Activated CD4-positive, alpha-beta memory T cell treated with anti-CD3 and anti-CD28 coated beads, Interleukin-2, amount 10 ng/mL, durations not matched to agents 7 days and 5 days (primary cell): ENCODE data around the gene FCN2. TPM values are rescaled to one million over a fixed set of nuclear protein-coding genes. Genes with fewer than 3 reads are reported as not detected.

ENCODE experiments used
- CTCF ChIA-PET: fragments of 350-600 bp; sonication (Branson Sonifier 250); formaldehyde crosslinking; loops from one replicate; lab custom pipeline; 2021; ENCODE audit warnings: antibody characterized with exemption, inconsistent platforms; lab: Charles Lee
- POLR2A ChIA-PET: fragments of 350-600 bp; sonication (Branson Sonifier 250); formaldehyde crosslinking; loops from one replicate; lab custom pipeline; 2021; ENCODE audit warnings: antibody characterized with exemption; lab: Charles Lee
- DNase-seq: peaks from one replicate; pipeline ENCODE4 v3.0.0-alpha.2; 2020
- H3K27ac Mint-ChIP-seq: one replicate; pipeline ENCODE4 v1.8.0; 2021; ENCODE audit warnings: mild to moderate bottlenecking, mixed read lengths
- H3K27me3 Mint-ChIP-seq: one replicate; pipeline ENCODE4 v1.8.0; 2021; ENCODE audit warnings: mixed read lengths
- H3K36me3 Mint-ChIP-seq: one replicate; pipeline ENCODE4 v1.8.0; 2021; ENCODE audit warnings: low read depth, mixed read lengths
- H3K4me1 Mint-ChIP-seq: one replicate; pipeline ENCODE4 v1.8.0; 2021; ENCODE audit warnings: mixed read lengths
- H3K4me3 Mint-ChIP-seq: one replicate; pipeline ENCODE4 v1.8.0; 2021; ENCODE audit warnings: mild to moderate bottlenecking, mixed read lengths
- H3K9me3 Mint-ChIP-seq: one replicate; pipeline ENCODE4 v1.8.0; 2021; ENCODE audit warnings: mixed read lengths
- total RNA-seq, 2 experiments: library from RNA; stranded (reverse); gene quantifications; one replicate each; pipeline ENCODE4 v1.2.3, GENCODE V29; 2021

Gene FCN2
- total RNA-seq, 2 experiments from 2014 or later = not detected

- ChIA-PET CTCF (no interaction called here), POLR2A (no interaction called here)
- no peaks in the 10 kb centered on the region for H3K27me3 Mint-ChIP-seq
- H3K36me3 Mint-ChIP-seq = no peaks in the 10 kb centered on the region
- H3K27ac Mint-ChIP-seq = no peak overlapping the region
- H3K4me3 Mint-ChIP-seq = no peak overlapping the region
- no peaks in the 10 kb centered on the region for H3K9me3 Mint-ChIP-seq
- no peaks in the 10 kb centered on the region for H3K4me1 Mint-ChIP-seq
- no peak for DNase-seq
Measured at GRCh38 chr9:134867917-134868750, 12.5 kb upstream of the FCN2 start.

DNA sequence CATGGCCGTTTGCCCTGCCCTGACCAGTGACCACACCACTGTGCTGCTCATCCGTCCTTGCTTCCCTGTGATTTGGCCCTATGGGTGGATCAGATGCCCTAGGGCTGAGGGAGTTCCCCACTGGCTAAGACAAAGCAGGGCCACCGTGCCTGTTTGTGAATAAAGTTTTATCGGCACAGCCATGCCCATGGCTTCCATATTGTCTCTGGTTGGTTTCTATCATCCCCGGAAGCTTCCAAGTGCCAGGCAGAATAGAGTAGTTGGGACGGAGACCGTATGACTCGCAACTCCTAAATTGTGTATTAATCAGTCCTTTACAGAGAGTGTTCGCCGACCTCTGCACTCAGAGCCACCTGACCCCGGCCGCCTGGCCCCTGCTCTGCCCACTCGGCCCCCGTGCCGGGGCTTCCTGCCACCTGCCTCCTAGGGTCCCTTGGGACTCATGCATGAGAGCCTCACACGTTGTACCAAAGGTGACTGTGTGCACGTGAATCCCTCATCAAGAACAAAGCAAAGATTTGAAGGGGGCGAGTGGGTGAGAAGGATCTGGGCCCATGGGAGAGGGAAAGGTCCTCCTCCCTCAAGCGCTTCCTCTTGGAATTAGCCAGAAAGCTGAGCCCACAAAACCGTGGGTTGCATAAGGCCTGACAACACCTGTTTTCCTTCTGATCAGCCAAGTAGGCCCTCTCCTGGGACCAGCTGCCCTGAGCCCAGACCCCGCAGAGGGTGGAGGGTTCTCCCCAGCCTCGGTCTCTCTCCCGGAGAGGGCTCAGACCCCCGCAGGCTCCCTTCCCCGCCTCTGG lies 11.7 kb upstream of the FCN2 start:
- POLR2A ChIA-PET = no interaction called here
- Mint-ChIP-seq H3K27ac (no peak overlapping the region), H3K9me3 (no peaks in the 10 kb centered on the region), H3K36me3 (no peaks in the 10 kb centered on the region), H3K27me3 (no peaks in the 10 kb centered on the region), H3K4me3 (no peak overlapping the region), H3K4me1 (no peaks in the 10 kb centered on the region)
- CTCF ChIA-PET = no interaction called here
- DNase-seq = no peak

DNA sequence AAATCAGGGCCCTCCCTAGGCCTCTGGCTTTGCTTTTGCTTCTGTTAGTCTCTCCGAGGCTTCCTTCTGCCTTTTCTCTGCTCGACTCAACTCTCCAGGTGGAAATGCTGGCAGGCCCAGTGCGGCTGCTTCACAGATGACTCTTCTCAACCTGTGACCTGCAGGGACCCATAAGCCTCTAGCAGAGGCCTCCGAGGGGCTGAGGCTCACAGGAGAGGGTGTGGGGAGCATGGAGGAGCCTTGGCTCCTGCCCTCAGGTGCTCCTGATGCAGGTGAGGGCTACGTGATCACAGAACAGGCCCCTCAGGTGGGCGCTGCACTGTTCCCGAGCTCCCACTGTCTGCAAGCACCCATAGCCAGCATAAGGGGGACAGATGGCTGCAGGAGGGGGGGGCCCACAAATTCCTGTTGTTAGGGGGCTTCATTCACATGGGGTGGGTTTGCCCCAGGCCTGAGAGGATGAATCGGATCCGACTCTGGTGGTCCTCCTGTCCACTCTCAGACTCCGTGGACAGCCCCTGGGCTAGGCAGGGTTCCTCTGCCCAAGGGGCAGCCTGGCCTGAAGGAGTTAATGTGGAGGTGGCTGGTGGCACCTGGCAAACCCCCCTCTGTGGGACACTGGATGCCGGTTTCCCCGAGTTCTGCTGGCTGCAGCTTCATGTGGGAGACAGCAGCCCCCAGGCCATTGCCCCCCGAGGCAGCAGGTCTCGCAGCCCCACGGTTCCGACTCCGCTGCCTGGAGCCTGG lies 10.9 kb upstream of the FCN2 start:
- POLR2A ChIA-PET = no interaction called here
- Mint-ChIP-seq H3K9me3 (no peaks in the 10 kb centered on the region), H3K27ac (no peak overlapping the region), H3K36me3 (no peaks in the 10 kb centered on the region), H3K4me1 (no peaks in the 10 kb centered on the region), H3K4me3 (no peak overlapping the region), H3K27me3 (no peaks in the 10 kb centered on the region)
- no peak for DNase-seq
- CTCF ChIA-PET = no interaction called here

- no peaks in the 10 kb centered on the region for H3K9me3 Mint-ChIP-seq
- H3K27me3 Mint-ChIP-seq = no peaks in the 10 kb centered on the region
- ChIA-PET CTCF (no interaction called here), POLR2A (no interaction called here)
- no peak for DNase-seq
- no peak overlapping the region for H3K27ac Mint-ChIP-seq
- H3K4me1 Mint-ChIP-seq = no peaks in the 10 kb centered on the region
- no peaks in the 10 kb centered on the region for H3K36me3 Mint-ChIP-seq
- H3K4me3 Mint-ChIP-seq = no peak overlapping the region
Measured at GRCh38 chr9:134870301-134870694, 10.3 kb upstream of the FCN2 start.

GRCh38 chr9:134870746-134871662 lies 9.6 kb upstream of the FCN2 start:
- POLR2A ChIA-PET = no interaction called here
- no peaks in the 10 kb centered on the region for H3K36me3 Mint-ChIP-seq
- no peaks in the 10 kb centered on the region for H3K4me1 Mint-ChIP-seq
- H3K27me3 Mint-ChIP-seq = no peaks in the 10 kb centered on the region
- H3K27ac Mint-ChIP-seq = no peak overlapping the region
- H3K4me3 Mint-ChIP-seq = no peak overlapping the region
- CTCF ChIA-PET = no interaction called here
- no peaks in the 10 kb centered on the region for H3K9me3 Mint-ChIP-seq
- no peak for DNase-seq

DNA sequence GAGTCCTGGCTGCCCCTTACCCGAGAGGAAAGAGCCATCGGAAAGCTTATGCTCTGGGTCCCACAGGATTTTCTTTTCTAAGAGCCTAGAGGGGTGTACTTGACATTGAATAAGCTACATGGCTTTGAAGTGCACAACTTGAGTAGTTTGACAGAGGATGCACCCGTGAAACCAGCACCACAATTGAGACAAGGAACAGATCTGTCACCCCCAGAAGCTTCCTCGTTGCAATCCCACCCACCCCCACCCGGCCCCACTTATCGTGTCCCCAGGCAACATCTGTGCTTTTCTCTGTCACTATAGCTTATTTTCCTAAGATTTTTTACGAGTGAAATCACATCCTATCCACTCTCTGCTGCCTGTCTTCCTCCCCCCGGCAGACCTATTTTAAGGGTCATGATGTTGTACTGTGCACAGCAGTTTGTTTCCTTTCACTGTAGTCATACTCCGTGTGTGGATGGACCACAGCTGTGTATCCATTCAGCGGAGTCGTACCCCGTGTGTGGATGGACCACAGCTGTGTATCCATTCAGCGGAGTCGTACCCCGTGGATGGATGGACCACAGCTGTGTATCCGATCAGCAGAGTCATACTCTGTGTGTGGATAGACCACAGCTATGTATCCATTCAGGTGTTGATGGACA lies 8.8 kb upstream of the FCN2 start:
- ChIA-PET CTCF (no interaction called here), POLR2A (no interaction called here)
- no peak for DNase-seq
- Mint-ChIP-seq H3K4me1 (no peaks in the 10 kb centered on the region), H3K36me3 (no peaks in the 10 kb centered on the region), H3K4me3 (no peak overlapping the region), H3K9me3 (no peaks in the 10 kb centered on the region), H3K27ac (no peak overlapping the region), H3K27me3 (peaks cover under 1% of the 10 kb centered on the region)

DNA sequence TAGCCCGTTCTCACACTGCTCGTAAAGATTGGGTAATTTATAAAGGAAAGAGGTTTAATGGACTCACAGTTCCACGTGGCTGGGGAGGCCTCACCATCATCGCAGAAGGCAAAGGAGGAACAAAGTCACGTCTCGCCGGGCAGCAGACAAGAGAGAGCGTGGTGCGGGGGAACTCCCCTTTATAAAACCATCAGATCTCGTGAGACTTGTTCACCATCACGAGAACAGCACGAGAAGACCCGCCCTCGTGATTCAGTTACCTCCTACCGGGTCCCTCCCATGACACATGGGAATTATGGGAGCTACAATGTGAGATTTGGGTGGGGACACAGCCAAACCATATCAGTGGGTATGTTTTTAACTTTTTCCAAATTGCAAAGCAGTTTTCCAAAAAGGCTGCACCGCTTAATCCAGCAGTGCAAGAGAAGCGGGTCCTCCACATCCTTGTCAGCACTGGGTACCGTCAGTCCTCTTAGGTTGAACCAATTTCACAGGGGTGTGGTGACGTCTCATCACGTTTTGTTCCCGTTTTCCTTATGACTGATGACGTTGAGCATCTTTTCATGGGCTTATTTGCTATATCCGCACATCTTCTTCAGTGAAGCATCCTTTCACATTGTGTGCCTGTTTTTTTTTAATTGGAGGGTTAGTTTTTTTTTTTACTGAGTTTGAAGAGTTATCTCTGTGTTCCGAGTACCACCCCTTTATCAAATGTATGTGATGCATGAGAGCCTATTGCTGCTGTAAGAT lies 8.0 kb upstream of the FCN2 start:
- Mint-ChIP-seq H3K4me3 (no peak overlapping the region), H3K4me1 (no peaks in the 10 kb centered on the region), H3K36me3 (no peaks in the 10 kb centered on the region), H3K27ac (no peak overlapping the region), H3K9me3 (no peaks in the 10 kb centered on the region), H3K27me3 (peaks cover 6% of the 10 kb centered on the region)
- no peak for DNase-seq
- ChIA-PET POLR2A (no interaction called here), CTCF (no interaction called here)

GRCh38 chr9:134875371-134875770 lies 5.2 kb upstream of the FCN2 start:
- Mint-ChIP-seq H3K4me3 (no peak overlapping the region), H3K9me3 (no peaks in the 10 kb centered on the region), H3K27me3 (peaks cover 8% of the 10 kb centered on the region), H3K36me3 (no peaks in the 10 kb centered on the region), H3K4me1 (no peaks in the 10 kb centered on the region), H3K27ac (no peak overlapping the region)
- POLR2A ChIA-PET = no interaction called here
- CTCF ChIA-PET = no interaction called here
- DNase-seq = no peak

DNA sequence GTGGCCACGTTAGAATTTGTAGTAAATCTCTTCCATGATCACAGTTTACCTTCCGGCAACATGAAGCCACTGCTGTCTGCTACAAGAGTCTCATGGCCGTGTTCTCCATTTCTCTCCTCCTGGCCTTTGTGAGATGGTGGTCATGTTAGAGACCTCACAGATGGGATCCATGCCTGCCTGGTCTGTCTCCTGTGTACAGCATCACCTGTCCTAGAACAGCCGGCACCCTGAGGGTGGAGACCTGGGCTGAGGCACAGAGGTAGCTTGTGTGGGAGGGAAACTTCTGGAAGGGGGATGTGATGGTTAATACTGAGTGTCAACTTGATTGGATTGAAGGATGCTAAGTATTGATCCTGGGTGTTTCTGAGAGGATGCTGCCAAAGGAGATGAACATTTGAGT lies 3.1 kb upstream of the FCN2 start:
- DNase-seq = no peak
- H3K4me3 Mint-ChIP-seq = no peak overlapping the region
- H3K4me1 Mint-ChIP-seq = no peaks in the 10 kb centered on the region
- no peaks in the 10 kb centered on the region for H3K36me3 Mint-ChIP-seq
- no peaks in the 10 kb centered on the region for H3K9me3 Mint-ChIP-seq
- H3K27me3 Mint-ChIP-seq = peaks cover 8% of the 10 kb centered on the region
- no peak overlapping the region for H3K27ac Mint-ChIP-seq
- ChIA-PET CTCF (no interaction called here), POLR2A (no interaction called here)

GRCh38 chr9:134879664-134880483 lies 736 bp upstream of the FCN2 start:
- Mint-ChIP-seq H3K27me3 (peaks cover 8% of the 10 kb centered on the region), H3K9me3 (no peaks in the 10 kb centered on the region), H3K4me1 (no peaks in the 10 kb centered on the region), H3K27ac (no peak overlapping the region), H3K36me3 (no peaks in the 10 kb centered on the region), H3K4me3 (no peak overlapping the region)
- ChIA-PET POLR2A (no interaction called here), CTCF (no interaction called here)
- no peak for DNase-seq

- no peaks in the 10 kb centered on the region for H3K4me1 Mint-ChIP-seq
- H3K9me3 Mint-ChIP-seq = no peaks in the 10 kb centered on the region
- H3K27me3 Mint-ChIP-seq = peaks cover 8% of the 10 kb centered on the region
- POLR2A ChIA-PET = no interaction called here
- no peak for DNase-seq
- CTCF ChIA-PET = no interaction called here
- H3K27ac Mint-ChIP-seq = no peak overlapping the region
- H3K36me3 Mint-ChIP-seq = no peaks in the 10 kb centered on the region
- H3K4me3 Mint-ChIP-seq = no peak overlapping the region
Measured at GRCh38 chr9:134881313-134881670, 682 bp downstream of the FCN2 start.
